Stimulated activated CD8-positive, alpha-beta memory T cell treated with anti-CD3 and anti-CD28 coated beads, Interleukin-15, amount 100 ng/mL, for 48 hours (primary cell): ENCODE results near the gene ITGA7.

Experiments
- DNase-seq, 2 donors: peaks; one replicate each; pipeline ENCODE4 v3.0.0-alpha.2; 2020; ENCODE audit warnings: low read depth in 2 of 2

ITGA7 gene

DNA sequence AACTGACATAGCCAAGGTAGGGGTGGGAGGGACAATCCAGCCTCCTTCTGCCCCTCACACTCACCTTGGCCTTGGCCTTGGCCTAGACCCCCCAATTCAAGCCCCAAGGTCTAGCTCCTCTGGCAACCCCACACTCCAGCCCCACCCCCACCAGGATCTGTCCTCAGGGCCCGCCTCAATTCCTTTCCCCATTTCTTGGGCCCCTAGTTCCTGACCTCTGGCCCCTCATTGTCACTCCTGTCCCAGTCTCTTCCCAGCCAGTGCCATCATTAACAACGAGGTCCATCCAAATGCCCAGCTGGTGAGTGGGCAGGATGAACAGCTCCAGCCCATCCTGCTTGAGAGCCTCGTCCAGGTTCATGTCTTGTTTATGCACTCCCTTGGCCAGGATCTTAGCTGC is 28.4 kb upstream of the ITGA7 start:
- DNase-seq: no peak

DNA sequence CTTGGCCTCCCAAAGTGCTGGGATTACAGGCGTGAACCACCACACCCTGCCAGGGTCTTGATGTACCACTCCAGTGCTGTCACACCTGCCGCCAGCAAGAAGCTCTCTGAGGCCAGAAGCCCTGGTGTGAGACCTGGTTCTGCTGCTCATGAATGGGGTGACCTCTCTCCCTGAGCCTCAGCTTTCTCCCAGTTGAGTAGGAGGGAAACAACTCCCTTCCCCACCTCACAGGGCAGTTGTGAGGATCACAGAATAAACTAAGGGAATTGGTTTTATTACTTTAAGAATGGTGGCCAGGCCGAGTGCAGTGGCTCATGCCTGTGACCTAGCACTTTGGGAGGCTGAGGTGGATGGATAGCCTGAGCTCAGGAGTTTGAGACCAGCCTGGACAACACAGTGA is 26.9 kb upstream of the ITGA7 start:
- DNase-seq: no peak

DNA sequence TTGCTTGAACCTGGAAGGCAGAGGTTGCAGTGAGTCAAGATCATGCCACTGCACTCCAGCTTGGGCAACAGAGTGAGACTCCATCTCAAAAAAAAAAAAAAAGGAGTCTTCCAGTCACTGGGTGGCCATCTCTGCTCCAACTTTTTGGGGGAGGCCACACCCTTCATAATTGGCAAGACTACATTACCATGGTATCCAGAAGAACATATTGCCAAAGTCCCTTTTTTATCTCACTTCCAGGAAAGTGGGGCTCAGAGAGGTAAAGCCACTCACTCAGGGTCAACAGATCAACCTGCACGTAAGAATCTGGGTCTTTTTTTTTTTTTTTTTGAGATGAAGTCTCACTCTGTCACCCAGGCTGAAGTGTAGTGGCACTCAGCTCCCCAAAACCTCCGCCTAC is 26.2 kb upstream of the ITGA7 start:
- no peak for DNase-seq

DNA sequence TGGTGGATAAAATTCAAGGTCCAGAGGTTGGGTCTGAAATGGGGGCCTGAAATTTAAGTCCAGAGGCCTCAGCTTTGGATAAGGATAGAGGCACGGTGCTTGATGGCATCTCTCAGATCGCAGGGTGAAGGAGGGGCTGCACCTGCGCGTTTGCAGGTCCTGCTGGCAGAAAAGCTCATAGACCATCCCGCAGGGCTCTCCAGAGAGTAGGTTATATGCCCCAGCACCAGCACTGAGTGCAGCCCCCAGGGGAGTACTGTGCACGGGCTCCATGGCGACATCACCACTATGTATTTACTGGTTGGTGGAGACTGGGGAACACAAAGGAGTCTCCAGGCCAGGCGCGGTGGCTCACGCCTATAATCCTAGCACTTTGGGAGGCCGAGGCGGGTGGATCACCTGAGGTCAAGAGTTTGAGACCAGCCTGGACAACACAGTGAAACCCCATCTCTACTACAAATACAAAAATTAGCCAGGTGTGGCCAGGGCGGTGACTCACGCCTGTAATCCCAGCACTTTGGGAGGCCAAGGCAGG is 25.4 kb upstream of the ITGA7 start:
- no peak for DNase-seq

DNA sequence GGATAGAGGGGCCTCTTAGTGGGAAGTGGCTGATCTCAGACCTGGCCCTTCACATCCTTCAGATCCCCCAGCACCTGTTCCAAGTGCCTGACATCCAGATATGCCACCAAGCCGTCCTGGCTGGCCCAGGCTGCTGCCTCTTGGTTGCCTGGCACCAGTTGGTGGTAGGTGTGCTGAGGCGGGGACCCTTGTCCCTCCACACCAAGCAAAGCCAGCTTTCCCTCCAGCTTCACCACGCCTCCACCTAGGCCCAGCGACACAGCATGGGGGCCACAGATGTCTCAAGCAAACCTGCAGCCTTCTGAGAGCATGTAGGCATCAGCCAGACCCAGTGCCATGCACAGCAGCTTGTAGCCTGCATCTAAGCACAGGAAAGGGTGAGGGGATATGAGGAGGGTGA is 24.6 kb upstream of the ITGA7 start:
- no peak for DNase-seq

DNA sequence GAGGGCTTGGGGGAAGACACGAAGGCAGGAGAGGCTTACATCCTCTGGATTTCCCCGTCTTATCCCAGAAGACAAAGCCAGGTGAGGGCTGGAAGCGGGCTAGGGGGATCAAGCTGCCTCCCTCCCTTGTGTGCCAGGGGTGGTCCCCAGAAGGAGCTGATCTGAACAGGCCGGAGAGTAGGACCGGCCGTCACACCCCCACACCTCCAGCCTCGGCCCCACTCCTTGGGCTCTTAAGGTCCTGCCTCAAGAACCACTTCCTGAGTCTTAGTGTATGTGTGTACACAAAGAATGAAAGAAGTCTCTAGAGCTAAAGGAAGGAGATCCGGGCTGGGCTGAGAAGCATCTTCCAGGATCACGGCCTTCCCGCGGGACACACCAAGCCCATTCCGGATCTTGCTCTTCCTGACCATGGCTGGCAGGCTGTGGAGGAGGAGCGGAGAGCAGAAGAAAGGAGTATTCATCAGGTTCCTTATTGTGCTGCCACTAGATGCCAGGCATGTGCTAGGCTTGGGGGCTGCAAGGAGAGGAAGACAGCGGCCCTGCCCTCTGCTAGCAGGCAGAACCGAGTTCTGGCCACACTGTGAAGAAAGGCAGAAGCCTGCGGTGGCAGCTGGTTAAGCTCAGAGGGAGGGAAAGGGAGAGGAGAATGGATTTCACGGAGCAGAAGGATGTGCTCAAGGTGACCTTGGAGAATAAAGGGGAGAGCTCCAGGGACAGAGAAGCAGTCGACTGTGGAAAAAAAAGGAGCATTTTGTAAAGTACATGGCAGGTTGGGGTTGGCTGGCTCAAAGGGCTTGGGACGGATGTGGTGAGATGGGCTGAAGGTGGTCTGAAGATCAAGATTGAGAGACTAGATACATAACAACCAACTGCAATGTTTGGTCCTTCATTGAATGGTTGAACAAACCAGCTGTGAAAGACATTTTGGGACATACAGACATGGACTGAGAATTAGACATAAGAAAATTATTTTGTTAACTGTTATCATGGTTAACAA is 22.4 kb upstream of the ITGA7 start:
- no peak for DNase-seq

DNA sequence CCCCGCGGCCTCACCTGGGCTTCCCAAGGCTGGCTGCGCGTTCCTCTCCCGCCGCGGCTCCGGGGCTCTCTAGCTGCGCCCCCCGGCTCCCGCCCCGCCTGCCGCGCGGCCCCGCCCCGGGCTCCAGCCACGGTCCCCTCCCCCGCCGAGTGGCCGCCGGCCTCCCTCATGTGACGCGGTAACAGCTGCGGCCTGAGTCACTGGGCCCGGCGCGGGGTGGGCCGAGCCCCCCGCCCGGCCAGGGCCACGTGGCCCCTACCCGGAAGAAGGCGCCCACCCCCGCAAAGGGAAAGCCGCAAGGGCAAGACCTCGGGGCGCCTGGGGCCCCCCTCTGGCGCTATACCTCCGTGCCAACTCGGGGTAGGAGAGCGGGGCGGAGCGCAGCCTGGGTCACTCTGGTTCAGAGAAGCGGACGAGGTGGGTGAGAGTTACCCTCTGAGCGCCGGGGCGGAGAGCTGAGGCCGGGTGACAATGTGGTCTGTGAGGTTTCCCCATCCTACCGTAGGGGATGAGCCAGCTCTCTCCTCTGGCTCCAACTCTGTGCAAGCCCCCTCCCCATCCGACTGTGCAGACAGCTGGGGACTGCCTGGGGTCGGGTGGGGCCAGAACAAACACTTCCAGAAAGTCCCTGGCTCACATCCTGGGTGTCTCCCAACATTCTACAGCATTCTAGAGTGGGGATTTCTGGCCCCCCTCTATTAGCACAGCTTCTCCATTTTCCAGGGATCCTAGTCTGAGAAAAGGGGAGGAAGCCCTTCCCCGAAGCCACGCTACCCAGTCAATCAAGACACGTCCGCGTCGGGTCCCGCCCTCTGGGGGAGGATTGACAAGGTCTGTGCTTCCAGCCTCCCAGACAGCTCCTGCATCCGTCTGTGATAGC is 21.5 kb upstream of the ITGA7 start, which contains the start of gene CD63:
Gene CD63, minus strand, starts transcription at position 71 of the 880 bp plus-strand sequence. CDS start 668 bp downstream, outside the sequence.
- peak; percentile 78 to 83 for DNase-seq

DNA sequence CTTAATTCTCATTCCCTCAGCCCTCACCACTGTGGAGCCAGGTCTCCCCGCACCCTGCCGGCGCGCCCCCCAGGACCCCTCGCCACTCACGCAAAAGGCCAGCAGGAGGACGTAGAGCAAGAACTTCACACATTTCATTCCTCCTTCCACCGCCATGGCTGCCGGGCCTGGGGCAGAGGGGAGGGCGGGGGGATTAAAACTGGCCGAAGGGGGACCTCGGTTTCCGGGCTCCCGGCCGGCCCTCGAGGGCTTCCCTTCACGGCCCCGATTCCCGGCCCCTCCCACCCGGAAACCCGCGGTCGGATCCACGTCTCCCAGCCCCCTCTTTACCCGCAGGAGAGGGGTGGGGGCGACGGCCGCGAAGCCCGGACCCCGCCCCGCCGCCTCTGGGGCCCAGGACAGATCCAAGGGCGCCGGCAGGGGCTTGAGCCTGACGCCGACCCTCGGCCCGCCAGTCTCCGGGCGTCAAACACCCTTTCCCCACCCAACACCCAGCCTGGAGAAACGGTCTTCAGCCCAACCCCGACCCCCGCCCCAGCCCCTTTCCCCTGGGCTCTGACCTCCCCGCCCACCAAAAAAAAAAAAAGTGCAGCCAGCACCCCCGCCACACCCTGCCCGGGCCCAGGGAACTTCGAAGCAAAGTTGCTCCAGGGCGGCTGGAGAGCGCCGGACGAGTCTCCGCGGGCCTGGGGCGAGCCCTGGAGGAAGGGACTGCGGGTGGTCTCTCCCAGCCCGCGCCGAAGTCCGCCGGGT is 20.7 kb upstream of the ITGA7 start:
- DNase-seq: no peak

DNA sequence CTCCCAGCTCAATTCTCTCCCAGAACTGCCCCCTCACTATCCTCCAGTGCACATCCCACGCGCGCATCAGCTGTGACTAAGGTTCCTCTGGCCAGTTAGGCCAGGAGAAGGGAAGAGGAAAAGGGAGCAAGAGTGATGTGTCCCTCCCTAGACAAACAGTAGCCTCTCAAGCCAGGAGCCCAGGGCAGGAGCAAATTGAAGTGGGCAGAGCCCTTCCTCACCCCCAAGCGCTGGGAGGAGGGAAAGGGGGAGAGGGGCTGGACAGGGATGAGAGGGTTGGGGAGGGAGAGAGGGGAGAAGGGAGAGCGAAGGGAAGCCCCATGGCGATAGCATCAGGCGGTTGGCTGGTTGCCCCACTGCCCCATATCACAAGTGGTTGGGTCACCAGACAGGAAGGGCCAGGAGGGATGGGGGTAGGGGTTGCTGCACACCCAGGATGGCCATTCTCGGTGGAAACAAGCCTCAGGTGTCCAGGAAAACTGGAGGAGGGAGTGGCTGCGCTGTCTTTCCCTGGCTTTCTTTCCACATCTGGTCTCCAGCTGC is 20.0 kb upstream of the ITGA7 start:
- no peak for DNase-seq

DNA sequence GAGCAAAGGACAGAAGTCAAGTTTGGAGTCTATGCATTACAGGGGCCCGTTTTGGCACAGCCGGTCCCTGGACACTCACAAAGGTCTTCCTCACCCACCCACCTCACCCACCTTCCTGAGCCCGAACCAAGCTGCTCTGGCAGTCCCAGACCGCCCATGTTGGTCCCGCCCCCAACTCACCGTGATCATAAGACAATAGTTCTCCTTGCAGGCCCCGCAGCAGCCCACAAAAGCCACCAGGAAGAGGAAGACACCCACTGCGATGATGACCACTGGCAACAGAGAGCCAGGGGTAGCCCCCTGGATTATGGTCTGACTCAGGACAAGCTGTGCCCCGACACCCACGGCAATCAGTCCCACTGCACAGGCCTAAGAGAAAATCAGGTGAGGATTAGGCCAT is 19.3 kb upstream of the ITGA7 start:
- no peak for DNase-seq

DNA sequence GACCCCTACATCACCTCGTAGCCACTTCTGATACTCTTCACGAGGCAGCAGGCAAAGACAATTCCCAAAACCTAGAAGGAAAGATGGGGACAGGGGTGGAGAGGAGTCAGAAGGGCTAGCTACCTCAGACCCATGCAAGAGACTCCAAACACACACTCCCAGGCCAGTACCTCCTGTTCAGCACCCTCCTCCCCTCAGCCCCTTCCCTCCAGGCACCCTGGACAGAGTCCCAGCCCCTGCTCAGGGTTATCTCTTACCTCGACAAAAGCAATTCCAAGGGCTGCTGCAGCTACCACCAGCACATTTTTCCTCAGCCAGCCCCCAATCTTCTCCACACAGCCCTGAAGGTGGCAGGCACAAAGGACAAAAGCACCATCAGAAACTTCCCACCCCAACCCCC is 17.9 kb upstream of the ITGA7 start:
- no peak for DNase-seq

DNA sequence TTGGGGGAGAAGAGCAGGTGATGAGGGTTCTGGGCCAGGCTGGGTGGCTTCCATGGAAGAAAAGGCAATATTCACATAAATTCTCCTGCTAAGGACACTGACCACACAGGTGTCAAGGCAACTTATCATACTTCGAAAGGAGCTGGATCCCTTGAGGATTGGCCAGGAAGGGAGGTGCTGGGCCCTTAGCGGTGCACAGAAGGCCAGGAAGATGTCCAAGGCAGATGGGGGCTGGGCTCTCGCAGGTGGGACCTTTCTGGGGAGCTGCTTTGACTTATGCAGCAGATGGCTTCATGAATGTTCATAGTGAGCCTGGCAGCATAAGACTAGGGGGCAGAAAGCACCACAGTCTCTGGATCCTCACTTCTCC is 17.2 kb upstream of the ITGA7 start:
- no peak for DNase-seq

DNA sequence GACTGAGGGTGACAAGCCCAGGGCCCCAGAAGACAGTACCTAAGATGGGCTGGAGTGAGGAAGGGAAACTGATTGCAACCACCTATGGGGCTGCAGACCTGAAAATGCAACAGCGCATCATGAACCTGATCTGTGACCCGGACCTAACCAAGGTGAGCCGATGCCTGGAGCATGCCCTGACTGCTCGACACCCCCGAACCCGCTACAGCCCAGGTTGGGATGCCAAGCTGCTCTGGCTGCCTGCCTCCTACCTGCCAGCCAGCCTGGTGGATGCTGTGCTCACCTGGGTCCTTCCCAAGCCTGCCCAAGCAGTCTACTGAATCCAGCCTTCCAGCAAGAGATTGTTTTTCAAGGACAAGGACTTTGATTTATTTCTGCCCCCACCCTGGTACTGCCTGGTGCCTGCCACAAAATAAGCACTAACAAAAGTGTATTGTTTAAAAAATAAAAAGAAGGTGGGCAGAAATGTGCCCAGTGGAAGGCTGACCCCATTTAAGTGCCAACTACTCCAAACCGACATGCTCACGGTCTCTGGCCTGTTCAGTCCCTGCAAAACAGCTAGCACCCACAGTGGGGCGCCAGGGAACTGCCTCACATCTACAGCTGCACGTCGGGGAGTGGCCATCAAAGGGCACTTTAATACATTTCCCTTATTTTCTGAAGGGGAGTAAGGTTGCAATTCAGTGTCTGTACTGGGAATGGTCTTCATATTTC is 16.7 kb upstream of the ITGA7 start:
- peak in 1 of 2 donors; percentile 52 for DNase-seq

DNA sequence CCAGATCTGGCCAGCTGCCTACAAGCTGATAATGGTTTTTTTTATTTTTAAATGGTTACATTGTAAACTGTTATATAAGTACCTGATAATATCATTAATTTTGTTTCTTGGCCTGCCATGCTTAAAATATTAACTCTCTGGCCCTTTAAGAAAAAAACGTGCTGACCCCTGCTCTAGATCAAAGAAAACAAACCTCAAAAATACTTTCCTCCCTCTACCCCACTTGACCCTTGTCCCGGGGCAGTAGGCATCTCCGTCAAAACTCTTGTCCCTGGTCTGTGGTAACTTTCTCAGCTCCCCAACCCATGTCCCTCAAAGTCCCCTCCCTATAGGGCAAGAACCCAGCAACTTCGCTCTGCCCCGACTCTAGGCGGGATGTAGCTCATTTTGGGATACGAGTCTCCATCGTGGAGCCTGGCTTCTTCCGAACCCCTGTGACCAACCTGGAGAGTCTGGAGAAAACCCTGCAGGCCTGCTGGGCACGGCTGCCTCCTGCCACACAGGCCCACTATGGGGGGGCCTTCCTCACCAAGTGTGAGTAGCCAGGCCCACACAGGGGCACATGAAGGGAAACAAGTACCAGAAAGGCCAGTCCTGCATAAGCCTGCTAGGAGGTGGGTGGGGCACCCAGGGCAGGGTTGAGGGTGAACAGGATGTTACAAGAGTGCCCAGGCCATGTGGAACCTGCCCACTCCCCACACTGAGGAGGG is 16.0 kb upstream of the ITGA7 start:
- no peak for DNase-seq

DNA sequence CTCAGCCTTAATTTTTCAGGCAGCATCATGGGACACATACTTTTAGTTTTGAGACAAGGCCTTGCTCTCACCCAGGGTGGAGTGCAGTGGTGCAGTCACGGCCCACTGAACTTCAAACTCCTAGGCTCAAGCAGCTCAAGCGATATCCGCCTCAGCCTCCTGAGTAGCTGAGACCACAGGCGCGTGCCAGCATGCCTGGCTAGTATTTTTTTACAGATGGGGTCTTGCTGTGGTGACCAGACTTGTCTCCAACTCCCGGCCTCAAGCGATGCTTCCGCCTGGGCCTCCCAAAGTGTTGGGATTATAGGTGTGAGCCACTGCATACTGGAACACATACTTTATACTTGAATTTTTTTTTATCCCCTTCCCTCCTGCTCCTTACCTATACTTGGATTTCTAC is 15.2 kb upstream of the ITGA7 start:
- no peak for DNase-seq

DNA sequence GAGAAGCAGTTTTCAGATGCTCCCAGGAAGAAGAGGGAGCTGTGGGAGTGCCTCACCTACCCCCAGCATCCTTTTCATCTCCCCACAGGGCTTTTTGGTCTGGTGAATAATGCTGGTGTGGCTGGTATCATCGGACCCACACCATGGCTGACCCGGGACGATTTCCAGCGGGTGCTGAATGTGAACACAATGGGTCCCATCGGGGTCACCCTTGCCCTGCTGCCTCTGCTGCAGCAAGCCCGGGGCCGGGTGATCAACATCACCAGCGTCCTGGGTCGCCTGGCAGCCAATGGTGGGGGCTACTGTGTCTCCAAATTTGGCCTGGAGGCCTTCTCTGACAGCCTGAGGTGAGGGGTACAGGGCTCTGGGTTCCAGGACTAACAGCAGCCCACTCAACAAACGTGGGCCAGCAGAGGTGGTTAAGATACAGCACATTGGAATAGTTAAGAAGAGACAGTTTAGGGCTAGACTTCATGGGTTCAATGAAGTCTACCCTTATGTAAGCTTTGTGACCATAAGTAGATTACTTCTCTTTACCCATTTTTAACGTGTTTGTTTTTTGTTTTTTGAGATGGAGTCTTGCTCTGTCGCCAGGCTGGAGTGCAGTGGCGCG is 14.0 kb upstream of the ITGA7 start:
- DNase-seq: no peak

DNA sequence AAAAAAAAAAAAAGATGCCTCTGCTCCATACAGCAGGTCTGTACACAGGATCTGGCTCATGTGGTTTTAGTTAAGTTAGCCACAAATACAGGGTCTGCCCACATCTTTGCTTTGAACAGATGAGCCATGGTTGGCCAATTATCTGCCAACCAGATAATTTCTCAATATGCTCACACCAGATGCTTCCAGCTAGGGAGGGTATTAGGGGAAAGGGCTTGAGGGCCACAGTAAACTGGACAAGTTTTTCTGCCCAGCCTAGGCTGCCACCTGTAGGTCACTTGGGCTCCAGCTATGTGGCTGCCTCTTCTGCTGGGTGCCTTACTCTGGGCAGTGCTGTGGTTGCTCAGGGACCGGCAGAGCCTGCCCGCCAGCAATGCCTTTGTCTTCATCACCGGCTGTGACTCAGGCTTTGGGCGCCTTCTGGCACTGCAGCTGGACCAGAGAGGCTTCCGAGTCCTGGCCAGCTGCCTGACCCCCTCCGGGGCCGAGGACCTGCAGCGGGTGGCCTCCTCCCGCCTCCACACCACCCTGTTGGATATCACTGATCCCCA is 13.3 kb upstream of the ITGA7 start:
- no peak for DNase-seq

DNA sequence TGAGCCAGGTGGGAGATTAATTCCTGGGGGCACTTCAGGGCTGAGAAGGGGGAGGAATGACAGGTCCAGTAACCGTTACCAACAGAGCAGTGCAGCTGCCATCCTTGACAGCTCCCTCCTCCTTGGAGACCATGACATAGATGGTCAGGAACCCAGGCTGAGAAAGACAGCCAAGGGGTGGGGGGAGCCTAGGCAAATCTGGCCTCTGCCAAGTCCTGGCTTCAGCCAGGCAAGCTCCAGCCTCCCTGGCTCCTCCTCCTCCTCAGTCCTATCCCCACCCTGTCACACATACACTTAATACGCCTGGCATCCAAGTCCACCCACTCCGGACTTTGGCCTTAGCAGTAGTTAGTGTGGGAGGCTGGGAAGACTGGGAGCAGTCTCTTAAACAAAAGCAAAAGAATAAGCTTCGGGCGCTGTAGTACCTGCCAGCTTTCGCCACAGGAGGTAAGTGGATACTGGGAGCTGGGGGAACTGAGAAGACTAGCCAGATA is 12.4 kb upstream of the ITGA7 start, which contains the start of gene RDH5:
Gene RDH5, plus strand, starts transcription at position 323 of the 494 bp plus-strand sequence. CDS start 792 bp downstream, outside the sequence.
- no peak for DNase-seq

DNA sequence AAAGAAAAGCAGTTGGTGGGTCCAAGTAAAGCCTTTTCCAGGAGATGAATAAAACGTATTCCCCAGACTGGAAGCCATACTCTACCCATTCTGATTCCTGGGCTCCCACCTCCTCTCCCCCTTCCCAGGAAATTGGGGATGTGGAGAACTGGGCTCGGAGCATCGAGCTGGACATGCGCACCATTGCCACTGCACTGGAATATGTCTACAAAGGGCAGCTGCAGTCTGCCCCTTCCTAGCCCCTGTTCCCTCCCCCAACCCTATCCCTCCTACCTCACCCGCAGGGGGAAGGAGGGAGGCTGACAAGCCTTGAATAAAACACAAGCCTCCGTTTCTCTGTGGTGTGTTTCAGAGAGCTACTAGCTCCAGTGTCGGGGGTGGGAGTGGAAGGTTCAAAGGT is 11.7 kb upstream of the ITGA7 start:
- no peak for DNase-seq
